Activated CD4-positive, alpha-beta T cell treated with anti-CD3 and anti-CD28 coated beads, Interleukin-2, amount 50 U/mL, for 48 hours (primary cell): ENCODE measurements around the gene DYNC2I2.
"Not testable (repeated sequence)": the region's sequence is repeated elsewhere in the genome, so short reads cannot be mapped to it uniquely, and the experiment has no call there.

ENCODE experiments used
- DNase-seq, 2 experiments: peaks; one replicate each; pipeline ENCODE4 v3.0.0-alpha.2; 2020

DYNC2I2 gene

DNA sequence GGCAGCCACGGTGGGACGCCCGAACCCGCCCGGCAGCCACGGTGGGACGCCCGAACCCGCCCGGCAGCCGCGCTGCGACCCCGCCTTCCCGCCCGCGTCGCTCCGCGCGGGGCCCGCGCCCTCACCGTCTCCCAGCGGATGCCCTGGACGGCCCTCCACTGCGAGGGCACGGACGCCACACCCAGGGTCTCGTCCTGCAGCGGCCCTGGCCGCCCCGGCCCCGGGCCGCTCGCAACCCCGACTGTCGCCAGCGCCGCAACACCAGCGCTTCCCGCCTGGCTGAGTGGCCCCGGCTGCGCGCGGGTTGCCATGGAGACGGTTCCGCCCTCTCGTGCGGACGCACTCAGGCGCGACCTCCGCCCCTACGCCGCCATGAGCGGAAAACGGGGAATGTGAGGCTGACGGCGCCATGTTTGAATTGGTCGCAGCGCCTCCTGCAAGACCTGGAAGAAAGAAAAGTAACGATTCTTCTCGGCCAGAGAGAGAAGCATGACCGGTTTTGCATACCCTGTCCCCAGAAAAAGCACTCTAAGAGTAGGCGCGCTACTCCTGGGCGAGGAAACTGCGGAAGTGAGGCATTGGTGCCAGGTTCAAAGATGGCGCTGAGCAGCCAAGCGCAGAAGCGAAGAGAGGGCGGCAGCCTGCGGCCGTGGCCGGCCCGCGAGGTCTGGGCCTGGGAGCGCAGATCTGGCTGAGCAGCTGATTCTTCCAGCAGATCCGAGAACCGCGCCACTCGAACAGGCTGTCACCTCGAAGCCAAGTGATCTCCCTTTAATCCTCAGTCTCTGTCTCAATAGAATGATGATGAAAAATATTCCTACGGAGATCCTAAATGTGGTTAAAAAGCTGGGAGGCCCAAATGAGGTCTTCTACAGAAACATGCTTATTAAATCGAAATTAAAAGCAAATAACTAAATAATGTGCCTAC, at the start of gene DYNC2I2:
Gene DYNC2I2 (minus strand): TSS at position 432 of the 928 bp plus-strand sequence. CDS start 121 bp downstream, at position 311.
- DNase-seq: peak; percentile 98

DNA sequence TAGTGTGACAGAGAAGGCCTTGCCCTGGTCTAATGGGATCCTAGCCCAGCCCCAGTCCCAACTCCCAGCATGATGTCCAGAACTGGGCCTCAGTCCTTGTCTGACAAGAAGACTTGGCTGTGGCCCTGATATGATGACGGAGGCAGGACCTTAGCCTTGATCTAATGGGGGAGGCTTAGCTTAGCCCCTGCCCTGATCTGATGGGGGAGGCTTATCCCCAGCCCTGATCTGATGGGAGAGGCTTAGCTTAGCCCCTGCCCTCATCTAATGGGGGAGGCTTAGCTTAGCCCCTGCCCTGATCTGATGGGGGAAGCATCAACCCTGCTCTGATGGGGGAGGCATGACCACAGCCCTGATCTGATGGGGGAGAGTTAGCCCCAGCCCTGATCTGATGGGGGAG, 49.4 kb upstream of the DYNC2I2 start:
- no peak for DNase-seq

DNA sequence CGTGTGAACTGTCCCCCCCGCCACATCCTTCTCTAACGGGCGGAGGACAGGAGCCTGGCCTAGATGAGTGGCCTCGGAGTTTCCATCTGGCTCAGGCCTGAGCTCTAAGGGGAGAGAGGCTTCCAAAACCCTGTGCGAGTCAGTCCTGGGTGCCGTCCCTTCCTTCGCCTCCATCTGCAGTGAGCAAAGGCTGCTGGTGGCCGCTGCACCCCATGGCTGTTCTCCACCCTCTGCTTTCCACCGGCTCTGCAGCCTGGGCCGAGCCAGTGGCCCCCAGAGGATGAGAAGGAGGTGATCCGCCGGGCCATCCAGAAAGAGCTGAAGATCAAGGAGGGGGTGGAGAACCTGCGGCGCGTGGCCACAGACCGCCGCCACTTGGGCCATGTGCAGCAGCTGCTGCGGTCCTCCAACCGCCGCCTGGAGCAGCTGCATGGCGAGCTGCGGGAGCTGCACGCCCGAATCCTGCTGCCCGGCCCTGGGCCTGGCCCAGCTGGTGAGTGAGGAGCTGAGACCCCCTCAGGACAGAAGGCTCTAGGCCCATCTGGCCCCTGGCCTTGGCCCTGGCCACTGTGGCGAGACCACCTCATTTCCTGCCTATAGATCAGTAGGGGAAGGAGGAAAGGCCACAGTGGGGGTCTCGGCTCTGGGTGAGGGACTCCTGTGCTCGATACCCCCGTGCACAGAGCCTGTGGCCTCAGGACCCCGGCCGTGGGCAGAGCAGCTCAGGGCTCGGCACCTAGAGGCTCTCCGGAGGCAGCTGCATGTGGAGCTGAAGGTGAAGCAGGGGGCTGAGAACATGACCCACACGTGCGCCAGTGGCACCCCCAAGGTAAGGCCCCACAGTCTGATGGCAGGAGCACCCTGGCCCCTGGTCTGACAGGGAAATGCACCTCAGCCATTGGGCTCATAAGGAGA, 48.7 kb upstream of the DYNC2I2 start:
- DNase-seq: no peak

DNA sequence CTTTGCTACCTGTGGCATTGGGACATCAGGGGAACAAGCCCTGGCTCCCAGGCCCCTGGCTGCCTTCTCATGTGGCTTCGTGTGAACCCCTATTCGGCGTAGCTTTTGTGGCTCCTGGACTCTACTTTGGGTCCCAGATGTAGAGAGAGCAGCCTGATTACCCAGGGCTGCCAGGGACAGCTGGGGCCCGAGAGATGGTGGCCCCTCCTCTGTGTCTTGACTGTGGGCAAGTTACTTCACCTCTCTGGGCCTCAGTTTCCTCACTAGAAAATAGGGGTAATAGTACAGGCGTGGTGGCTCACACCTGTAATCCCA, 47.7 kb upstream of the DYNC2I2 start:
- DNase-seq: no peak

DNA sequence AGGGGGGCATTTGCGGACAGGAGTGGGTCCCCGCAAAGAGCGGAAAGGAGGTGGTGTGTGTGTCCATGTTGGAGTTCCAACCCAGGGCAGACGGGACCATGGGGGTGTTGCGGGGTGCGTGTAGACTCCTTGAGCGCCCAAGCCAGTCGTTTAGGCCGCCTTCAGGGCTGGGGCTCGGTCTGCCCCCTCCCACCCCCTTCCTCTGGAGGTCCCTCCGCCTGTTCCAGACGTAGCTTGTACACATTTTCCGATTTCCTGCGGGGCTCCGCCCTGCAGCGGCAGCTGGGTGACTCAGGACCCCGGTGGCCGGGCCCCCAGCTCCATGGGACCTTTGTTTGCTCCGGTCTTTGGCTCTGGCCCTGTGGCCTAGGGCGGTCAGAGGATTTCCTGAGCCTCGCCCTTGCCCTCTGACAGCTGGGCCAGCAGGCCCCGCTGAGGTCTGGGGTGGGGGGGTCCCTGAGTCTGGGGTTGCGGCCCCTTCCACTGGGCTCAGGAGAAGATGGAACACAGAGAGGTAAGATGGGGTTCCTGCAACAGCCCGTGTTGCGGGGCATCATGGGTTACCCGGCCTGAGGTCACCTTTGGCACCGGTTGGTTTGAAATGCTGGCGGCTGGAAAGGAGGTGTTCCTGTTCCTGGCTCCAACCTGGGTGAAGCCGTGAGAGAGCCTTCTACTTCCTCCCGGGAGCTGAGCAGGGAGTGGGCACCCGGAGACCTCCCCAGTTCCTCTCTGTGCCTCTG, 47.1 kb upstream of the DYNC2I2 start:
- no peak for DNase-seq

DNA sequence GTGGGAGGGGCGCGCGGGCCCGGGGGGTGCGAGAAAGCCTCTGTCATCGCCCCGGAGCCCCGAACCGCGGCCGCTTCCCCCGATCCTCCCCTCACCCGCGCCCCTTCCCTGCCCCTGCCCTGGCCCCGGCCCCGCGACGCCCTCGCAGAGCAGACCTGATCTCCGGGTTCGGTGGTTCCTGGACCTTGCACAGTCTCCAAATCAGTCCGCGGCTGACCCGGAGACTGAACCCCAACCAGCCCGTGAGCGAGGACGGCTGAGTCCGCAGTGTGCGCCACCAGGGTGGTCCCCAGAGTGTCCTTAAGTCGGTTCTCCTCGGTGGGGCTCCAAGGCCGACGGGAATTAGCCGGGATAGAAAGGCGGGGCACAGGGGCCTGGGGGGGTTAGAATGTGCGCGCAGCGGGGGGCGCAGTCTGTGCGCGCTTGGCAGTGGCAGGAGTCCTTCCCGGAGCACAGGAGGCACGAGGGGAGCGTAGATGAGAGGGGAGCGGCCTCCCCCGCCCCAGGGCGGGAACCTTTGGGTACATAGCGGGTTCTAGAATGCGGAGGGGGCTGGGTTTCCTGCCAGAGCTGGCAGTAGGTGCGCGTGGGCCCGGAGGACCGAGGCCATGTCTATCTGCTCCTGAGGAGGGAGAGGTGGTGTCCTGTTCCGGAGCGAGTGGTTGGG, 46.4 kb upstream of the DYNC2I2 start:
- peak; percentile 39 to 52 for DNase-seq

DNA sequence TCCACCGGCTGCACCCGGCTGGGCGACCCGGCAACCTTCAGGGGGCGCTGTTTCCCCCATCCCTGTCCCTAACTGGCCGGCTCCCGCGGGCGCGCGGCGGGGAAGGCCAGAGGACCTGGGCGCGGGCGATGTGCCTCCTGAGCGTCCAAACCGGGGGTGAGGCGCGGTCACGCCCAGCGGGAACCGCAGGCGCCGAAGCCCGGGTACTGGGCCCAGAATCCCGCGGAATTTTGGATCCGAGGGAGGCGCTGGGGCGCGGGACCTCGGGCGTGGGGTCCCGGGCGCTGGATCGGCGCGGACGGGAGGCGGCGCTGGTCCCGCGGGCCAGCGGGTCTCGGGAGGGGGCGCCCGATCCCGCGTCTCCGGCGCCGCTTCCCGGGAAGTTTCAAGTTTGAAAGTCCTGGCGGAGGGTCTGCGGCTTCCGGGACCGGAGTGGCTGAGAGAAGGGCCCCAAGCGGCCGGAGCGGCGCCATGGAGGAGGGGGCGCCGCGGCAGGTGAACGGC, 45.9 kb upstream of the DYNC2I2 start, which contains the start of gene PKN3:
Gene PKN3 (plus strand): TSS at position 59 of the 504 bp plus-strand sequence. CDS start 413 bp downstream, at position 472.
- DNase-seq: peak; percentile 95

DNA sequence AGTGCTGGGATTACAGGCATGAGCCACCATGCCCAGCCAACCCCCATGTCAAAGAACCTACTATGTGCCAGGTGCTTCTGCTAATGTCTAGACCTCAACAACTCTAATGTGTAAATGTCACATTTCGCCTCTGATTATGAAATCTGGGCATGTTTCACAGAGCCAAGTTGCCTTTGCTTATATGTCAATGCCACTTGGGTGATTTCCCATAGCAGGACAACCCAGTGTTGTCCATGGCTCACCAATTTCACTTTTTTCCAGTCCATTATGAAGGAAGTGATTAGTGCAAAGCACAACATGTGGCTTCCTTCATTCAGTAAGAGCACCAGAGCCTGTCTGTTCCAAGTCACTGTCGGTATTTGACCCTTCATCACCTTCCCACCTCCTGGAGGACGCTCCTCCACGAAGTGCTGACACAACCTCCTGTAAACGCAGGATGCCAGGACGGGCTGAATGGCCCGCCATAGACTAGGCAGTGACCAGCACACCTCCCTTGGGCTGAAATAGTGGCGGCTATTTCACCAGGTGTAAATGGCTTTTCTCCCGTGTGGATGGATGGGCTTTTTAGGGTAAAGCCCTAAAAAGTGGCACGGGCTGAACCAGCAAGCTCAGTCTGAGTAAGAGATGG, 44.7 kb upstream of the DYNC2I2 start:
- no peak for DNase-seq

DNA sequence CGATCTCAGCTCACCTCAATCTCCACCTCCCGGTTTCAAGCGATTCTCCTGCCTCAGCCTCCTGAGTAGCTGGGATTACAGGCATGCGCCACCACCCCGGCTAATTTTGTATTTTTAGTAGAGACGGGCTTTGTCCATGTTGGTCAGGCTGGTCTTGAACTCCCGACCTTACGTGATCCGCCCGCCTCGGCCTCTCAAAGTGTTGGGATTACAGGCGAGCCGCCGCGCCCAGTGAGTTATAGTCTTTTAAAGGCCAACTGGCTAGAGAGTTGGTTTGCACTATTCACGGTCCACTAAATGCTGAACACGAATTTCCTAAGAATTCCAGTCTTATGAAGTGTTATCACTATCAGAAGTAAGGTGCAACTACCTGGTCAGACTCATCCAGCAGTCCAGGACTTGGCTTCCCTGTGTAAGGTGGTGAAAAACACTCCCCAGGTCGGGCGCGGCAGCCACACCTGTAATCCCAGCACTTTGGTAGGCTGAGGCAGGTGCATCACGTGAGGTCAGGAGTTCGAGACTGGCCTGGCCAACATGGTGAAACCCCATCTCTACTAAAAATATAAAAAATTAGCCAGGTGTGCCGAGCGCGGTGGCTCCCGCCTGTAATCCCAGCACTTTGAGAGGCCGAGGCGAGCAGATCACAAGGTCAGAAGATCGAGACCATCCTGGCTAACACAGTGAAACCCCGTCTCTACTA, 42.6 kb upstream of the DYNC2I2 start:
- DNase-seq: not testable (repeated sequence)

DNA sequence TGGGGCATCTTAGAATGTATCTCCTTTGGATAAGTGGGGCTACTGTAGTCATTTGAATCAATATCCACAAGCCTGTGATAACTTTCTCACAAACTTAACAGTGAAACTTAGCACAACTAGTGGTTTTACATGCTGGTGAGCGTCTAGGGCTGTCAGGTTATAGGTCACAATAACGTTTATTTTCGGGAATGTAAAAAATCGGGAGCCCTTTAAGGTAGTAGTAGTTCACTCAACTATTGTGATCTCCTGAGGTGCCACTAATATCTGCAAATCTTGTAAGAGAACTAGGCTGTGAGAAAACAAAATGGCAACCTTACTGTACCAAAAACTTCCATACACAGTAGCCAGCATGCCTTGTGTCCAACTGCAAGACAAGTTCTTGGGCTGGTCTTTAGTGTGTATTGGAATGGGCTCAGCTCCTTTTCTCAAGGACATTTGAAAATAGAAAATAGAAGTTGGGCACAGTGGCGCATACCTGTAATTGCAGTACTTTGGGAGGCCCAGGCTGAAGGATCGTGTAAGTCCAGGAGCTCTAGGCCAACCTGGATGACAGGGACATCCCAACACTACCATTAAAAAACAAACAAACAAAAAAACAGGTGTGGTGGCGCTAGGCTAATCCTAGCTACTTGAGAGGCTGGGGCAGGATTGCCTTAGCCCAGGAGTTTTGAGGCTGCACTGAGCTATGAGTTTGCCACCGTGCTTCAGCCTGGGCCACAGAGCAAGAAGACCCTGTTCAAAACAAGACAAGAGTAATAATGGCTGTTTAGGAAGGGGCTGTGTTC, 40.5 kb upstream of the DYNC2I2 start:
- no peak for DNase-seq

DNA sequence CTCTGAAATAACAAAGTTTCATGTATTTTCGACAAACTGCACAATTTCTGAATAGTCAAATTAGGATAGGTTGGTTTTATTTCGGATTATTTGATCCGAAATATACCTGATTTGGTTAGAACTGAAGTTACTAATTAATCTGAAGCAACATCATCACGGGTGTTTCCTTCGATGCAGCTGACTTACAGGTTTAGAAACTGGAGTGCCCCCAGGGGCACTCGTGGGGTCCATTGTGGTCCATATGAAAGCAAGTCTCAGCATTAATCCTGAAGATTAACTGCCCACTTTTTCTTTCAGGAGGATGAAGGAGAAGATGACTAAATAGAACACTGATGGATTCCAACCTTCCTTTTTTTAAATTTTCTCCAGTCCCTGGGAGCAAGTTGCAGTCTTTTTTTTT, 37.7 kb upstream of the DYNC2I2 start:
- DNase-seq: no peak

DNA sequence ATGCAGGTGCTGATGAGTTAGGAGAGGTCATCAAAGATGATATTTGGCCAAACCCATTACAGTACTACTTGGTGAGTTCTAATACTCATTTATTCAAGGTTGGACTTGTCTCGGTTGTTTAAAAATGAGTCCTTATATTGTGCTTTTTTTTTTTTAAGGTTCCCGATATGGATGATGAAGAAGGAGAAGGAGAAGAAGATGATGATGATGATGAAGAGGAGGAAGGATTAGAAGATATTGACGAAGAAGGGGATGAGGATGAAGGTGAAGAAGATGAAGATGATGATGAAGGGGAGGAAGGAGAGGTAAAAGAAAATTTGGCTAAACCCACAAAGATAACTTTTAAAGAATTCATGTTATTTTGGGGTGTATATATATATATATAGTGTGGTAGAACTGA, 37.1 kb upstream of the DYNC2I2 start:
- DNase-seq: not testable (repeated sequence)

DNA sequence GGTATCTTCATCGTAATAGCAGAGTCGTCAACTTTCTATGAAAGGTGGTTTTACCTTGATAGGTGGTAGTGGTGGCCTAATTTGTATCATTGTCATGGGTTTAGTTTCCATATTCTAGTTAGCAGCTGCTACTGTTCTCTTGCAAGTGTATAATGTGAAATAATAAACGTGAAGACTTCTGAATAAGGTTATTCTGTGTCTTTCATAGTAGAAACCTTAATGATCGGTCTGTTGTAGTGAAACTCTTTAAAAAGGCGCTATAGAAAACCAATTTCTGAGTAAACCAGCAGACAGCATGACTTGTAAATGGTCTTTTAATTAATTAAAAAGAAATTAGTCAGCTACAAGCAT, 34.0 kb upstream of the DYNC2I2 start:
- no peak for DNase-seq

DNA sequence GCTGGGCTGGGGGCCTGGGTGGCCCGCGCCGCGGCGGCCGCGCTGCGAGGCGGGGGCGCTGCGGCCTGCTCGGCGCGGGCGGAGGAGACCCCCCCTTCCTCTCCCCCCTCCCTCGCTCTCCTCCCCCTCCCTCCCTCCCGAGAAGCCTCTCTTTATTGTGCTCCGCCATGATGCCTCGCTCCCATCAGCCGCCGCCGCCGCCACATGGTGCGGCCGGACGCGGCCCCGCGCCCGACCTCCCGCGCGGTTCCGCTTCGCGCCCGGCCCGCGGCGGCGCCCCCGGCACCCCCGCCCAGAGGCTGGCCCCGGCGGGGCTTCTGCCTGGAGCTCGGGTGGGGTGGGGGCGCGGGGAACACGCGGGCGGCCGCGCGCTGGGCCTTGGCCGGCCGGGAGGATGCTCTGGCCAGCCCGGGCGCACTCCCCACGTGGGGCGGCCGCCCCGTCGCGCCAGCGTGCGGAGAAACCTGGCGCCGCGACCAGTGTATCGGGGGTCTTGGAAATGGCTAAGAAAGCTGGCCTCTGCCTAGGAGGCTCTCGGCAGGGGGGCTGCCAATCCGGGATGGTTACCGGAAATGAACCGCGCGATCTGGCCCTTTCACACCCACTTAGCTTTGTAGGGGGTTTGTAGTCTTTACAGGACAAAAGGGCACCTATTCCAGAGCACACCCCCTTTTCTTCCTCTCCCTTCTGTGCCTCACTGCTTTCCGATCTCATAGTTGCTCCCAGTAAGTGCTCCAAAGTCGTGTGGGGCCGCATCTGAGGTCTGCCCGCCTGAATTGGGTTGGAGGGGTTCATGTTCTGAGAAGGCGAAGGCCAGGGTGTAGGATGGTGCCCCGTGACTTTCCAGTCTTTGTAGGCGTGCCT, 33.4 kb upstream of the DYNC2I2 start:
- DNase-seq: peak; percentile 31 to 54

DNA sequence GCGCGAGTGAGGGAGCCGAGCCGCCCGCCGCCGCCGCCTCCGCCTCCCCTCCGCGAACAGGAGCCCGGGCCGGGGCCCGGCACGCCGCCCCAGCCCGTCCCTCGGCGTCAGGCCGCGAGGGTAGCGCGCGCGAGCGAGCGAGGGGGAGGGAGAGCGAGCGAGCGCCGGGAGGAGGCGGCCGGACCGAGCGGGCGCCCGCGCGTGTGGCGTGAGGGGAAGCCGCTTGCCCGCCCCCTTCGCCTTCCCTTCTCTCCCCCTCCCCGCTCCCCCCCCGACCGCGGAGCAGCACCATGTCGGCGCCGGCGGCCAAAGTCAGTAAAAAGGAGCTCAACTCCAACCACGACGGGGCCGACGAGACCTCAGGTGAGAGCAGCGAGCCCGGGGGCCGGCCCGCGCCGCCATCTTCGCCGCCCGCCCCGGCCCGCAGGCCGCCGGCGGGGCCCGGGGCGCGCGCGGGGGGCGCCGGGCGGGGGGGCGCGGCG, 32.7 kb upstream of the DYNC2I2 start:
- peak; percentile 46 to 54 for DNase-seq

DNA sequence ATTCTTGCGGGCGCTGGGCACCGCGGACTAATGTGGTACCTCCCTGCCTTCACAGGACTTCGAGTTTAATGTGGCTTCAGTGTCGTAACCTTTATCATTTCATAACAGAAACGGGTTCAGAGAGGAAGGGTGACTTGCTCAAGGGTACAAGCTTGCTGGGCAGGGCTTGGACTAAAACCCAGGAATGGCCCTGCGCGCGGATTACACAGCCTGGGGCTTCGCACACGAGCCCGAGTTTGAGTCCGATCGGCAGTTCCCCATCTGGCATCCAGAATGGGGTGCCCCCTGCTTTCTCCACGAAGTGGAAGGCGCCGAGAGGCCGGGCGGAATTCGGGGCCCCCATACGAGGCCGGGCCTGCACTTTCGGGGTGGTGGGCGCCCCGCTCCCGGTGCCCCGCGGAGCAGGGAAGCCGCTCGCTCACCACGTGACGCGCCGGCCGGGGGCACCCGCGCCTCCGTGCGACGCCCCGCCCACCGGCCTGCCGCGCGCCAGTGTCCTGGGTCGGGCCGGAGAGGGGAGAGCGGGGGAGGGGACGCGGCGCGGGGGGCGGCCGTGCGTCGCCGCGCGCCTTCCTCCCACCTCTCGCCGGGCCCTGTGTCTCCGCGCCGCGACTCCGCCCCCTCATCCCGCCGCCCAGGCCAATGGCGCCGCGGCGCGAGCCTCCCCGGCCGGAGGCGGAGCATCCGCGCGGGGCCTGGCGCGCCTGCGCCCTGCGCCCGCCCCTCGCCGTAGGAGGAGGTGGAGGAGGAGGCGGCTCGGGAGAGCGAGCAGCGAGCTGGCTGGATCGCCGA, 32.0 kb upstream of the DYNC2I2 start, which contains the start of gene SET:
Gene SET (plus strand): TSS at position 722 of the 792 bp plus-strand sequence. CDS start 361 bp downstream, outside the sequence.
- peak; percentile 94 for DNase-seq

DNA sequence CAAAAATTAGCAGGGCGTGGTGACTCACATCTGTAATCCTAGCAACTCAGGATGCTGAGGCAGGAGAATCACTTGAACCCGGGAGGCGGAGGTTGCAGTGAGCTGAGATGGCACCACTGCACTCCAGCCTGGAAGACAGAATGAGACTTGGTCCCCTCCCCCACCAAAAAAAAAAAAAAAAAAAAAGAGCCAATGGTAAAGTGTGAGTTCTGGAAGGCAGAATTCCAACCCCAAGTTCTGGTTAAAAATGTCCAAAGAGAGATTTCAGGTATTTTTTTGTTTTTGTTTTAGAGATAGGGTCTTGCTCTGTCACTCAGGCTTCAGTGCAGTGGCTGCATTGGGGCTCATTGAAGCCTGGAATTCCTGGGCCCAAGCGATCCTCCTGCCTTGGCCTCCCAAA, 30.8 kb upstream of the DYNC2I2 start:
- DNase-seq: no peak
